IPS DF 4.7 (cell line): ENCODE results near the gene RAB1A.
"Not testable (repeated sequence)": the region's sequence is repeated elsewhere in the genome, so short reads cannot be mapped to it uniquely, and the experiment has no call there.

Experiments
- DNase-seq: peaks from one replicate; pipeline ENCODE4 v3.0.0-alpha.2; 2013; ENCODE audit warnings: low spot score; ENCODE audit errors: extremely low read depth

The RAB1A gene

DNA sequence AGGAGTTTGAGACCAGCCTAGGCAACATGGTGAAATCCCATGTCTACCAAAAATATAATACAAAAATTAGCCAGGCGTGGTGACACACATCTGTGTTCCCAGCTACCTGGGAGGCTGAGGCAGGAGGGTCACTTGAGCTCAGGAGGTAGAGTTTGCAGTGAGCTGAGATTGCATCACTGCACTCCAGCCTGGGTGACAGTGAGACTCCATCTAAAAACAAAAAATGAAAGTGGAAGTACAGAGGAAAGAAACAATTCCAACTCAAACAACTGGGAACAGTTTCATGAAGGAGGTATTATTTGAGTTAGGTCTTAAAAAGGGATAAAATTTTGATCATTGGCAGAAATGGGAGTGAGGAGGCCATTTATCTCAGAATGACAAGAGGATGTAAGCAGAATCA, 6.3 kb upstream of the RAB1A start:
- no peak for DNase-seq

DNA sequence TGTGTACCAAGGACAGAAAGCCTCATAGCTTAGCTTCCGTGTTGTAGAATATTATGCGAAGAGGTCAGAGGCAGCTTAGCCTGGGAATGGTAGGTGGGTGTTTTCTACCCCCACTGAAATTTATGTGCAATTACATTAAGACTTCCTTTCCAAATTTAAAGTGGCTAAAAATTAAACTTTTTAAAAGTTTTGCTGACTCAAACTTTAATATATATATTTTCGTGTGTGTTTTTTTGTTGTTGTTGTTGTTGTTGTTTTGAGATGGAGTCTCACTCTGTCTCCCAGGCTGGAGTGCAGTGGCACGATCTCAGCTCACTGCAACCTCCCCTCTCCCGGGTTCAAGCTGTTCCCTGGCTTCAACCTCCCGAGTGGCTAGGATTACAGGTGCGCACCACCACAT, 4.3 kb upstream of the RAB1A start:
- no peak for DNase-seq

DNA sequence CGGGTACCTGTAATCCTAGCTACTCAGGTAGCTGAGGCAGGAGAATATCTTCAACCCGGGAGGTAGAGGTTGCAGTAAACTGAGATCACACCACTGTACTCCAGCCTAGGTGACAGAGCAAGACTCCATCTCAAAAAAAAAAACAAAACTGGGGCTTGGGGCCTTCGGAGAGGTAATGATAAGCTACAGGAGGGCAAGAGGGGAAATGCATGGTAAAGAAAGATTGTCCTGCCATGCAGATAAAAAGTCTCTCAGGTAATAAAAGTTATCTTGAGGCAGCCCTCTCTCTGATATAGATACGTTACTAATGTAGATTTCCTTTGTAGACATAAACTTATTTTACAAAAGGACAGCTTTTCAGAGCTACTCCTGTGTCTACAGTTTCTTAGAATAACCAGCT, 3.7 kb upstream of the RAB1A start:
- DNase-seq, result no peak

DNA sequence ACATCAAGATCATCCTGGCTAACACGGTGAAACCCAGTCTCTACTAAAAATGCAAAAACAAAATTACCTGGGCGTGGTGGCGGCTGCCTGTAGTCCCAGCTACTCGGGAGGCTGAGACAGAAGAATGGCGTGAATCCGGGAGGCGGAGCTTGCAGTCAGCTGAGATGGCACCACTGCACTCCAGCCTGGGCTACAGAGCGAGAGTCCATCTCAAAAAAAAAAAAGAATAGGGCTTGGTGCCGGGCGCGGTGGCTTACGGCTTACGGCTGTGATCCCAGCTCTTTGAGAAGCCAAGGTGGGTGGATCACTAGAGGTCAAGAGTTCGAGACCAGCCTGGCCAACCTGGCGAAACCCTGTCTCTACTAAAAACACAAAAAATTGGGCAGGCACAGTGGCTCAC, 3.0 kb upstream of the RAB1A start:
- DNase-seq, result not testable (repeated sequence)

DNA sequence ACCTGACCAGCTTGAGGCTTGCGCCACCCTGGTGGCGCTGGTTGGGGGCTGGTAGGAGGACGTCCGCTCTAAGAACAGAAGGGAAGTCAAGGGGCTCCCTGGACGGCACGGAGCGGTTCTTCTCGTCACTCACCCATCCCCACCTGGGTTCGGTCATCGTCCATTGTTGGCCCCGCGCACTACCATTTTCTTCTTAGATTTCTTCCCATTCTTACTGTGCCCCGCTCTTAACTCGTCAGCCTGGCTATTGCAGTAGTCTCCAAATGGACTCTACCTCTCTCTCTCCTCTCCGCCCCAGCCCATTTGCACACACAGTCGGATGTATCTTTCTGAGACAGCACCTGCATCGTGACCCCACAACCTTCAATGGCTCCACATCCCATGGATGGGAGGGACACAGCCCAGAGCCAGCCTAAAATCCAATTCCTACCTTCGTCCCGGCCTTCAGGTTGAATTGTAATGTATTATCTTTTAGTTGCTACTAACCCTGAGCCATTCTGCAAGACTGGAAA, 814 bp upstream of the RAB1A start:
- peak; percentile 3 for DNase-seq

DNA sequence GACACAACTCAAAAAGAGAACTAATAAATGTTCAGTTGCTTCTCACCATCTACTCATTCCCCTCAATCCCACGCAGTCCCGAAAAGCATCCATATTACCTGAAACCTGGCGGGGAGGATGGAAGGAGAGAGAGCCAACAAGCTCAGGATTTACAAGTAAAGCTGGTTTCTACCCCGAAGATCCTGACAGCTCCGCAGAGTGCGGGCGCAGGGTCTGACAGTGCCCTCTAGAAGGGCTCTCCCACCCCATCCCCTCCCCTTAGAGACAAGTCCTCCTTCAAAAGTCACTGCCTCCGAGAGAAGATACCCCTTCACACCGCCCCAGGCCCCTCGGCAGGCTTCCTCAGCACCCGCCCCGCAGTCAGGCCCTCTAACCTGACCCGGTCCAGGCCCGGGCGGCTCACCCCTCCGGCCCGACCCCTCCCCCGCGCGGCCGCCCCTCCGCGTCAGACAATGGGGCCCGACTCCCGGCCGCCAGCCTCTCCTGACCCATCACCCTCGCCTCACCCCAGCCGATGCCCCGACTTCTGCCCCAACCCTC, 550 bp downstream of the RAB1A start:
- DNase-seq, result no peak

DNA sequence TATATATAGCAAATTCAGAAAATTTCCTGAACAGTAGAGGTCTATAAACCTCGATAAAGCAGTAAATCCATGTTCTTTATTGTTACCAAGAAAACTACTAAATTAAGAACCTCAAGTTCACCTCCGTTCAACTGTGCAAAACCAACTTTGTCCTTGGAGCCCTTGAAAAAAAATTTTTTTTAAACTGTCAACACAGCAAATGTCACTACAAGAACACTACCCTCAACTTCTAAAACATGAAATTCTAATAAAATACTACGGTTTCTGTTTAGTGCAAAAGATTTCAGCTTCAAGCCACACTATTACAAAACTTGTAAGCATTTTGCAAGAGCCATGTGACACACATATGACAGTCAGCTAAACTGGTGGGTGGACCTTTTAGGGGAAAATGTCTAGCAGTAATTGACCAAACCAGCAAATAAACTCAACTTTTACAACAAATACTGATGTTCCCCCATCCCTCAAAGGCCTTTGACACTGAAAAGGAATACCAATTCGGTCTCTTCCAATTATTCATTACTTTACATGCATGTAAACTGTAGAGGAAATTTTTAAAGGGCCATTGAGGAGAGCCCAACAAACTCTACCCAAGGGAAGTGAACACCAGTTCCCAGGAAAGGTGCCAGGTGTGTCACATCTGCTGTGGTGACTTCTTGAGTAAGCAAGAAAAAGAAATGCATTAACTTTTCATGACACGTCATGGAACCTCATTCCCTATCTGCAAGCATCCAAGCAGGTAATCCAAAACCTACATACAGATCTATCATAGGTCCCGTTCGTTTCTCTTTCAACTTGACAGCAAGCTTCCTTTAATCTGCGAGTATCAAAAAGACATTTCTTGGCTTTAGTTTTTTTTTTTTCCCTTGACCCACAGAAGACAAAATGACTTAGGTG, 1.4 kb downstream of the RAB1A start:
- no peak for DNase-seq

DNA sequence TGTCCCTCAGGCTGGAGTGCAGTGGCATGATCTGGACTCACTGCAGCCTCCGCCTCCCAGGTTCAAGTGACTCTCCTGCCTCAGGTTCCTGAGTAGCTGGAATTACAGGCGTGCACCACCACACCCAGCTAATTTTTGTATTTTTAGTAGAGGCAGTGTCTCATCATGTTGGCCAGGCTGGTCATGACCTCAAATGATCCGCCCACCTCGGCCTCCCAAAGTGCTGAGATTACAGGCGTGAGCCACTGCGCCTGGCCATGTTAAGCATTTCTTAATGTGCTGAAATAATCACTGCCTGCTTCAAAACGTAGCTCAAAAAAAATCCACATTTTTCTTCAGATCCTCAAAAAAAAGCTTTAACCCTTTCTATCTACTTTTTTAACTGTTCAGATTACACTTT, 4.4 kb downstream of the RAB1A start:
- not testable (repeated sequence) for DNase-seq

DNA sequence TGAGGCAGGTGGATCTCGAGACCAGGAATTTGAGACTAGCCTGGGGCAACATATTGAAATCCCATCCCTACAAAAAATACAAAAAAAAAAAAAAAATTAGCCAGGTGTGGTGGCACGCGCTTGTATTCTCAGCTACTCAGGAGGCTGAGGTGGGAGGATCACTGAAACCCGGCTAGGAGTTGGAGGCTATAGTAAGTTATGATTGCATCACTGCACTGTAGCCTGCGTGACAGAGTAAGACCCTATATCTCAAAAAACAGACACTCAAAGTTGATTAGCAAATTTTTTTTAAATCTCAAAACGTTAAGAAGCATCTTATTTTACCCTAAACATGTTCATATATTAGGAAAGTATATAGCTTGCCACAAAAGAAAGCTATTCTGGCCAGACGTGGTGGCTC, 7.6 kb downstream of the RAB1A start:
- DNase-seq, result no peak

DNA sequence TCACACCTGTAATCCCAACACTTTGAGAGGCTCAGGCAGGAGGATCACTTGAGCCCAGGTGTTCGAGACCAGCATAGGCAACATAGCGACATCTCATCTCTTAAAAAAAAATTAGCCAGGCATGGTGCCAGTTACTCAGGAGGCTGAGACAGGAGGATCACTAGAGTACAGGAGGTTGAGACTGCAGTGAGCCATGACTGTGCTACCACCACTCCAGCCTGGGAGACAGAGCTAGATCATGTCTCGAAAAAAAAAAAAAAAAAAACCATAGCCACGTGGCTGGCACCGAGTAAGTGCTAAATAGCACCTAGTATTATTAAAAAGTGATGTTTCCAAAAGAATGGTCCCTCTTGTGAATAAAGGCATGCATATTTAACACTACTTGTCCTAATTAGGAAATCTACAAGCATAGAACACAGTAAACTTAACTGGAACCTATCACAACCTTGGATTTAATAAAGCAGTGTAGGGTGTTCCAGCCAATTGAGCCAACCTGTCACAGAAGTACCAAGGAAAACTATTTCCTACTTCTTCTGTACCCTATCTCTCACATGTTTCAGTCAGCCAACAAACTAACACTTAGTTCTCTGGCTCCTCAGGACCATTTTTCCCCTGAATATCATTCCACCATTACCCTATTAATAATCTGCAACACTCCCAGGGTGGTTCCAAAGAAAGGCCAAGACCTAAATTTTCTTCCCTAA, 8.8 kb downstream of the RAB1A start:
- DNase-seq, result no peak

DNA sequence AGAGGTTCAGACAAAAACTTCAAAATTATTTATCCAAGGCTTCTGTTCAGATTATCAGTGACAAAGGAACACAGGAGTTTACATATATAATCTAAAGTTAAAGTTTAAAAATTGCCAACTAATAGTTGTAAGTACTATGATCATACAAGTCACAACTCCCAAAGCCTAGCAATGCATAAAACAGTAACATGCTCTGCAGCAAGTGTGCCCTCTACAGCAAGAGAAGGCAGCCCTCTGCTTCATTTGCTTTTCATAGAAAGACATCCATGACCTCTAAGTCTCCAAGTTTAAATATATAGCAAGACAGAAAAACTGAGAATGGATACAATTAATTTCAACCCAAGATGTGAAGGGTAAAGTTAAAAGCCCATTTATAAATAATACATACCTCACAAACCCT, 13.3 kb downstream of the RAB1A start:
- no peak for DNase-seq

DNA sequence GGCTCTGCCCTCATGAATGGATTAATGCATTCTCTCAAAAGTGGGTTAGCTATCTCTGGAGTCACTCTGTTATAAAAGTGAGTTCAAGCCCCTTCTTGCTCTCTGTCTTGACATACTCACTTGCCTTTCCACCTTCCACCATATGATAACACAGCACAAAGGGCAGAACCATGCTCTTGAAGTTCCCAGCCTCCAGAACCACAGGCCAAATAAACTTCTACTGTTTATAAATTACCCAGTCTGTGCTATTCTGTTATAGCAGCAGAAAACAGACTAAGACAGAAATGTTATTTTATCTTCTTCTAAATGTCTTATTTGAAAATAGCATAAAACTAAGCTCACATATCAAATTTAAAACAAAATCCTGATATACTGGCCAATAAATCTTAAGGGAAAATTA, 15.0 kb downstream of the RAB1A start:
- DNase-seq, result no peak

DNA sequence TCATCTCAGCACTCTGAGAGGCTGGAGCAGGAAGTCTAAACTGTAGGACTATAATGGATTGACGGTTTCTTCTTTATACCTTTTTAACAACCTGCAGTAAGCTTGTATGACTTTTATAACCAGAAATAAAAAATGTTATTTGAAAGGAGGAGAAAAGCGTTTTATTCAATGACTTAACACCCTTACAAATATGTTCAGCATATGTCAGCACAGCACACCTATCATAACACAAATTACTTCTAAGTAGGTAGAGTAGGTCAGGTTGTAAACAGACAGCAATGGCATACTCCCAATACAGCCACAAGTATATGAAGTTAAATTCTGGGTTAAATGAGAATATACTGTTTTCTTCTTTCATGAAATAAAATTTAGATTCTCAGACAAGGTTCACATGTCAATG, 16.1 kb downstream of the RAB1A start:
- no peak for DNase-seq

DNA sequence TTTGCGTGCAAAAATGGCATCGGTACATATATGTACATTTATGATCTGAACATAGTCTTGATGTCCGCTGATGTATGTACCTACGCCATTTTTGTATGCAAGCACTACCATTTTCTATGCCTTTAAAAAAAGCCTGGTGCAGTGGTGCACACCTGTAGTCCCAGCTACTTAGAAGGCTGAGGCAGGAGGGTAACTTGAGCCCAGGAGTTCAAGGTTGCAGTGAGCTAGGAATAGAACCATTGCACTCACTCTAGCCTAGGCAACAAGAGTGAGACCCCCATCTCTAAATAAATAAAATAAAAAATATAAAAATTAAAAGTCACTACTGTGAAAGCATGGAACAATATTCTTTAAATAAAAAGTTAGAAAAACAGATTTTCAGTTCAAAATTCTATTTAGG, 16.7 kb downstream of the RAB1A start:
- DNase-seq, result no peak

DNA sequence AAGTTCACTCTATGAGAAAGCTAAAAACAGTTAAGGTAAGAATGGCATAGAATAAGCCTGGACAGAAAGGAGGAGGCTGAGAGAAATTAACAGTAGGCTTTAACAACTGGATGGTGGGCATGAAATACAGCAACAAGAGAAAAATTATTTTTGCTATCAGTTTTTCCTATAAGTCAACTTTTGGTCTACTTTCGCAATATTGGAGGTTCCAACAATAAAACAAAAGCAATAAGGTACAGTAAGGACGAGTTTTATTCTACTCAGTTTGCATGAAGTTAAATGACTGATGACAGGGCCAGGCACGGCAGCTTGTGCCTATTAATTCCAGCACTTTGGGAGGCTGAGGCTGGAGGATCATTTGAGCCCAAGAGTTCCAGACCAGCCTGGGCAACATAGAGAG, 17.3 kb downstream of the RAB1A start:
- no peak for DNase-seq

DNA sequence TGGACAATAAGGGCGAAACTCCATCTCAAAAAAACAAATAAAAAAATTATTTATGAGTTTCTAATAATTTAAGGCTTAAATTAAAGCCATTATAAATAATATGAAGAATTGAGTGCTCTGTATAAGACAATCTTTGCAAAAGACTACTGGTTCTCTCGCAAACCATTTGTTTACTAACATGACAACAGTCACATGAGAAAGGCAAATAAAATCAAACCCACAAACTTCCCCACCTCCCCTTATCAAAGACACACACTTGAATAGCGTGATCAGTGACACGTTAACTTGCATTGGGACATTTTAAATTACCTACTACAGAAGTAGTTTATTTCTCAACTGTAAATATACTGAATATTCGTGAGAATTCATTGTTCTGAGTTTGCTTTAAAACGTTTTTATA, 21.1 kb downstream of the RAB1A start:
- no peak for DNase-seq

DNA sequence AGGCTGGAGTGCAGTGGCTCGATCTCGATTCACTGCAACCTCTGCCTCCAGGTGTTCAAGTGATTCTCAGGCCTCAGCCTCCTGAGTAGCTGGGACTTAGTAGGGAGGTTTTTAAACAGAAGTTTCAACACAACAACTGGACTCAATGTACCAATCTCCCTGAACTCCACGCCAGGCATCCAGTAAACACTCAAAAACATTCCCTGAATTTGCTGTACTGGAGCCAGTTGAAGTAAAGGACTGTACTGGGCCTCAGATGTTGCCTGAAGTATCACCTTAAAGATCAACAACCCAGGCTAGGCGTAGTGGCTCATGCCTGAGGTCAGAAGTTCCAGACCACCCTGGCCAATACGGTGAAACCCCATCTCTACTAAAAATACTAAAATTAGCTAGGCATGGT, 22.4 kb downstream of the RAB1A start:
- no peak for DNase-seq

DNA sequence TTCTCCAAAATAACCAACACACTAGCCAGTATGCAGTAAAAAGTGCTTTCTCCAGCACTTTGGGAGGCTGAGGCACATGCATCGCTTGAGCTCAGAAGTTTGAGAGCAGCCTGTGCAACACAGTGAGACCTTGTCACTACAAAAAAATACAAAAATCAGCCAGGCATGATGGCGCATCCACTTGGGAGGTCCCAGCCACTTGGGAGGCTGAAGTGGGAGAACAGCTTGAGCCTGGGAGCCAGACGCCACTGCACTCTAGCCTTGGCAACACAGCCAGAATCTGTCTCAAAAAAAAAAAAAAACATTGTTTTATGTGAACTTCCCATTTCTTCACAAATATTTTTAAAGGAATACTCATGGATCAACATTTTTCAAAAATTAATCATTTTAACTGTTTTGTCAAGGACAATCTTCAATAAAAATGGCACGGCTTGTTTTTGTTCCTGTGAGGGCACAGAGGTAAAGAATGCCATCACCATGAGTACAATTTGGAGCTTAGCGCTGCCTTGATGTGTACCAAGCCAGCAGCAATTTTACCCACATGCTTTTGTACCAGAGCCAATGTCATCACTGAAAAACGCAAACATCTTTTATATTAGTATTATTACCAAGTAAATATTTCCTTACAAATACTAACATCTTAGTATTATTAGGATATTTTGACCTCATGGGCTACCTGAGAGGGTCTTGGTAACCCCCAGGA, 26.7 kb downstream of the RAB1A start:
- no peak for DNase-seq

DNA sequence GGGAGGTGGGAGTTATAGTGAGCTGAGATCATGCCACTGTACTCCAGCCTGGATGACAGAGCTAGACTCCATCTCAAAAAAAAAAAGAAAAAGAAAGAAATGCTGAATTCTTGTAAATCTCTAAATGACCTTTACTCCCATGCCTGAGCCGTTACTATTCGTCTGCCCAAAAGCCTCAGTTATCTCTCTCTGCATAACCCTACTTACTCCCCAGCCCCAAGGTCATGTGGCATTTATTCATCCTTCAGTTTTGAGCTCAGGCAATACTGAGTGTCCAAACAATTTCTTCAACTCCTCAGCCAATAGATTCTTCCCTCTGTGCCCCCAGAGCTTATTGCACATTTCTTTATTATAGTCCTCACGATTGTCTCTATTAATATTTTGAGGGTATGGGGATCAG, 28.8 kb downstream of the RAB1A start:
- no peak for DNase-seq

DNA sequence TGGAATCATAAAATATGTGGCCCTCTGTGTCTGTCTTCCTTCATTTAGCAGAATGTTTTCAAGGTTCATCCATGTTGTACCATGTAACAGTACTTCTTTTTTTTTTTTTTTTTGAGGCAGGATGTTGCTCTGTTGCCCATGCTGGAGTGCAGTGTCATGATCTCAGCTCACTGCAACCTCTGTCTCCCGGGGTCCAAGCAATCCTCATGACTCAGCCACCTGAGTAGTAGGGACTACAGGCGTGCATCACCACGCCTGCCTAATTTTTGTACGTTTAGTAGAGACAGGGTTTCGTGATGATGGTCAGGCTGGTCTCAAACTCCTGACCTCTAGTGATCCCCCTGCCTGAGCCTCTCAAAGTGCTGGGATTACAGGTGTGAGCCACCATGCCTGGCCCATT, 31.2 kb downstream of the RAB1A start:
- no peak for DNase-seq

DNA sequence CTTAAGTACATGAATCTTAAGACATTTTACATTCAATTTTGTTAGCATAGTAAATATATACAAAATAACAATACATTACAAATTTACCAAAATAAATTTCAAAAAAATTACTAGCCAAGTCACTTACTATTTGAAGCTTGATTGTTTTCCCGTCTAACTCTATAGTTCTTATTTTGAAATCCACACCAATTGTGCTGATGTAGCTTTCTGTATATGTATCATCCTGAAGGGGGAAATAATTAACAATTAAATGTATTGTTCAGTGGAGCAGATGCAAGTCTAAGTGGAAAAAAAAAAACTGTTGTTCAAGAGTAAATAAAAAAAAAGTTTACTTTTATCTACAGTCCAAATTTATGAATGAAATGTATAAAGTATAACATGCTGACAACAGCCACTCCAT, 32.1 kb downstream of the RAB1A start:
- no peak for DNase-seq

DNA sequence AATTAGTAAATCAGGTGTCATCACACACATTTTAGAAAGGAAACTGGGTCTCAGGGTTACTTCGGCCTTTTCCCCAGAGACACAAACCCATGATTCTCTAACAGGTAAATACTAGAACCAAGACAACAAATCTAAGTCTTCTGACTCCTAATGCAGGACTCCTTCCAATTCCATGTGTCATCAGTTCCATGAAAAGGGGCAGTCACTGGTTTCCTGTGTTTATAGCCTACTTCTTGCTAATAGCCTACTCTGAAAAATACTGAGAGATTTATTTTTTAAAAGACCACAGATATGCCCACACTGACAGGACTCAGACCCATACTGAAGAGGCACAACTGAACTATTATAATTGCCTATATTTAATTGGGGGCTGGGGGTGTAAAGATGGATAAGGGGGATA, 33.0 kb downstream of the RAB1A start:
- DNase-seq, result no peak
